HG03135 (cell line): ENCODE data around the gene NFATC1.

Experiments
- ATAC-seq: cut with Tn5 transposase; IDR thresholded peaks from one replicate; pipeline ENCODE4 v1.9.1; 2021; ENCODE audit warnings: mild to moderate bottlenecking, moderate library complexity; ENCODE audit not compliant: unreplicated experiment

The NFATC1 gene

GRCh38 chr18:79438898-79439627, 43.3 kb downstream of the NFATC1 start:
- no peak for ATAC-seq

GRCh38 chr18:79439628-79440023, 43.9 kb downstream of the NFATC1 start:
- ATAC-seq, result no peak

GRCh38 chr18:79440316-79441110, 44.8 kb downstream of the NFATC1 start:
- ATAC-seq, result no peak

- ATAC-seq, result no peak
Measured at GRCh38 chr18:79441420-79441819, 45.7 kb downstream of the NFATC1 start.

DNA sequence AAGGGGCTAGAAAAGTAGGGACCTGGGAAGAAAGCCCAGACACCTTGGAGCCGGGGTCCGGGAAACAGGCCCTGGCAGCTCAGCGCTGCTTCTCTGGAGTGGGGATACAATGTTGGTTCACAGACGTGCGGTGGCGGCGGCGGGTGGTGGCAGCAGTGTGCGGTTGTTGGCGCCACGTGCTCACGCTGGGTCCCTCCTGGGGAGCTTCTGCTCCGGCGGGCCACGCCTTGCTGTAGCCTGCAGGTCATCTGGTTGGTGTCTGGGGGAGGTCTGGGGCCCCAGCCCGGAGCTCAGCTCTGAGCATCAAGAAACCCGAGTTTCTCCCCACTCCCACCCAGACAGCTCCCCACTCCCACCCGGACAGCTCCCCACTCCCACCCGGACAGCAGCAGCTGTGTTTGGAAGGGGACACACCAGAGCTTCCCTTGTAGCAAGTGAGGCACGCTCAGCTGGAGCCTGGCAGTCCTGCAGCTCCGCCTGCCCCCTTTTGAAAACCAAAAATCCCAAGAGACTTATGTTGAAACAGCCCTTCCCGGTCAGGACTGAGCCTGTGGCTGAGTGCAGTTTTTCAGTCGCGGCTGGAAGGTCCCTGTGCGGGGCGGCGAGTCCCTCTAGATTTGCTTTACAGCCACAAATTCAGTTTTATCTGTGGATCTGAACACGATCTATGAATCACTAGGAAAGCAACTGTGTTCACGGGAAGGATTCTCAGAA, 46.9 kb downstream of the NFATC1 start:
- ATAC-seq, result no peak

GRCh38 chr18:79445221-79445620, 49.5 kb downstream of the NFATC1 start:
- ATAC-seq, result no peak

DNA sequence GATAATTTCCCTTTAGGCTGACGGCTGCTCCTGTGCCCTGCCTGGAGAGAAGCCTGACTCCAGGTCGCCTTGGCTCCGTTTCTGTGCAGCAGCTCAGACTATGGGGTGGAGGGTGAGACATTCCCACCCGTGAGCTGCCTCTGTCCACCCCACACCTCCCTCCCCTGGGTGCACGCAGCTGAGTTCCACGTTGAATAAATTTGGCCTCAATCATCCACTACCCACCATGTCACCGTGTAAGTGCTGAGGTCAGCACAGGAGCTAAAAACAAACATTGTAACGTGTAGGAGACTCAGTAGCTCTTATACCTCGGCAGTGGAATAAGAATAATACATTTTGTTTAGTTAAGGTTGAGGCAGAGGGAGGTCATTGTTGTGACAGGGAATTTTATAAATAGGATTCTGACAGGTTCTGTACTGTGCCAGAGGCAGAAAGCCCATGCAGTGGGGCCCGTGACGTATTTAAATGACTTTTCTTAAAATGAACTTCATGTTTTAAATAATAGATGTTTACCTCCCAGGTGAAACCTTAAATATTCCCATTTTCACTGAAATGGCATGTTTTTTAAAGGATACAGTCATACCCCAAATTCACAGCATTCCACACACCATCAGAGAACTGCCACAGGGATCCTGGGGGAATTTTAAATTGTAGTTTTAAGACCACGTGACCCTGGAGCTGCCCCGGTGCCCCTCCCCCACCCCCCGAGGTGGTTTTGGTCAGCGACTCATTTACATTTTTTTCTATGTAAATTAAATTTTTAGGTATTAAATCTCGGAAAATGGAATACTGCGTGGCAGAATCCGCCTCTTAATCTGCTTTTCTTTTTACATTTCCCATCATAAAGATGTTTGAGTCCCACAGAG, 50.2 kb downstream of the NFATC1 start:
- no peak for ATAC-seq

GRCh38 chr18:79446931-79447330, 51.2 kb downstream of the NFATC1 start:
- ATAC-seq, result no peak

DNA sequence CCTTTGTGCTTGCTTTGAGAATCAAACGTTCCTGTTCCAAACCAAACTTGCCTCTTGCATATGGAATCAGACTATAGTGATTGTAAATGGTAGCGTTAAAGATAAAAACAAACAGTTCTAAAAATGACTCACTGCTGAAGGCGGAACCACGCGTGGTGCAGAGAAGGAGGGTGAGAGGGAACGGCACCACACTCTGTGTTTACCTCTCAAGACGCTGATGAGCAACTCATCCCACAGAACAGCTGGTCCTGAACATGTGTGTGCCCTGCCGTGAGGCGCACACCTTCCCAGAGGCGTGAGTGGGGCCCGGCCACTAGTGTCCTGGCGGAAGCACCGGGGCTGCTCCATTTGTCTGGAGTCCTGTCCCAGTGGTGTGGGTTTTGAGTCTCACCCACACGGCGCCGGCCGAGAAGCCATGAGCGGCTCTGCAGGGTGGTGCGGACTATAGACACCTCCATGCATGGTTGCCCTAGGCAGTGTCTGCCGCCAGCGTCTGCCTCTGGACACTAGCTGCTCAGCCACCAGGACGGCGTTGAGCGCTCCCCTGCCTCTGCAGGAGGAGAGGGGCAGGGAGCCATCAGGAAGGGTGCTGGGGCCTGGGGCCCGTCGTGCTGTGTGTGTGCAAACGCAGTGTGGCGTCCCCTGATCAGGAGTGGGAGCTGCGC, 52.1 kb downstream of the NFATC1 start:
- ATAC-seq, result no peak

GRCh38 chr18:79448621-79449020, 52.9 kb downstream of the NFATC1 start:
- ATAC-seq, result no peak

DNA sequence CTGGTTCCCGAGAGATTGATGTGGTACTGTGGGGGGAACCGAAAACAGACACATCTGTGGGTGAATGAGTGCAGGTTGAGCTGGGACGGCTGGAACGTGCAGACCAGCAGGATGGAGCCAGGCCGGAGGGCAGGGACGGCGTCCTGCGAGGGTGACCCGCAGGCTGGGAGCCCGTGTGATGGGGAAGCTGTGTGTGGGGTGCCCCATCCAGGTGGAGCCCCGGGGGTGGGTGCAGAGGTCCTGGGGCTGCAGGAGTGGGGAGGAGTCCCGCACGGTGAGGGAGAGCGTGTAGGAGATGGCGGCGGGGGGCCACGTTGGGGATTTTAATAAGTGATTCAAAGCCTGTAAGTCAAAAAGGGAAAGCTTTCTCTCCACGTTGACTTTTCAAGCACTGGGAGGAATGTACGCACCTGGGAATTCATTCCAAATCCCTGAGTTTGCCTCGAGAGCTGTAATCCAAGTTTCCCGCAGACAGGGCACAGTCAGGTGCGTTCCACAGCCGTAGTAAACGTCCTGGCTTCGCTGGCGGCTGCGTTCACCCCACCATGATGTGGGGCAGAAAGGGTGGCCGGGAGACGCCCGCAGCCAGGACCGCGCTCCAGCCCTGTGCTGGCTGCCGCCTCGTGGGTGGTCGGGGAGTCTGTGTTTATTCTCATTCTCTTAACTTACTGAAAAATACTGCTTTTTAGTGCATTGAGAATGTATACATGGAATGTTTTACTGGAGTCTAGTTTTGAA, 54.0 kb downstream of the NFATC1 start:
- ATAC-seq, result no peak

DNA sequence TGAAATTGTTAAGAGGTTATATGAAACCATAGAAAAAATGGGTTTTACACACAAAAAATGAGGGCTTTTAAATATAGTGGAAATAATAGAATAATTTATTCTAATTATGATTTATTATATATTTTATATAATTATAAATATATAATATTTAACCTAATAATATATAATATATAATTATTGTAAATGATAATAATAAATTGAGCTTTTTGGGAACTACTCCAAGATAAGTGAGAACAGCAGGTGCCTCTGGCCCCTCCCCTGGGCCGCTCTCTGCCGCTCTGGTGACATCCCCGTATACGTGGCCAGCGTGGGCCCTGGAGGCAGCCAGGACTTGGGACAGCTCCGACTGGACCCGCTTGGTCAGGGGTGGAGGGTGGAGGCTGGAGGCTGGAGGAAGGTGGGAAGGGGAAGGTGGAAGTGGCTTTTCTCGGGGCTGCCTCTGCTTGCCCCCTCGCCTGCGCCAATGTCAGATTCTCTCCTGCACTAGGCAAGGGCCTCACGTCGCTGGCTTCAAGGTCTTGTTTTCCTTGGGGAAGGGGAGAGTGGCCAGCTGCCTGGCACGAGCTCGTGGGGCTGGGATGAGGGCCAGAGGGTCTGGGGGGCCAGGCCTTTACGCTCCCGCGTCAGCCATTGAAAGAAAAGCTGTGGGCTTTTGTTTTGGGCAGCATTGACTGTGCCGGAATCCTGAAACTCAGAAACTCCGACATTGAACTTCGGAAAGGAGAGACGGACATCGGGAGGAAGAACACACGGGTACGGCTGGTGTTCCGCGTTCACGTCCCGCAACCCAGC, 54.8 kb downstream of the NFATC1 start:
- ATAC-seq, result no peak

- ATAC-seq, result no peak
Measured at GRCh38 chr18:79451237-79452125, 55.8 kb downstream of the NFATC1 start.

DNA sequence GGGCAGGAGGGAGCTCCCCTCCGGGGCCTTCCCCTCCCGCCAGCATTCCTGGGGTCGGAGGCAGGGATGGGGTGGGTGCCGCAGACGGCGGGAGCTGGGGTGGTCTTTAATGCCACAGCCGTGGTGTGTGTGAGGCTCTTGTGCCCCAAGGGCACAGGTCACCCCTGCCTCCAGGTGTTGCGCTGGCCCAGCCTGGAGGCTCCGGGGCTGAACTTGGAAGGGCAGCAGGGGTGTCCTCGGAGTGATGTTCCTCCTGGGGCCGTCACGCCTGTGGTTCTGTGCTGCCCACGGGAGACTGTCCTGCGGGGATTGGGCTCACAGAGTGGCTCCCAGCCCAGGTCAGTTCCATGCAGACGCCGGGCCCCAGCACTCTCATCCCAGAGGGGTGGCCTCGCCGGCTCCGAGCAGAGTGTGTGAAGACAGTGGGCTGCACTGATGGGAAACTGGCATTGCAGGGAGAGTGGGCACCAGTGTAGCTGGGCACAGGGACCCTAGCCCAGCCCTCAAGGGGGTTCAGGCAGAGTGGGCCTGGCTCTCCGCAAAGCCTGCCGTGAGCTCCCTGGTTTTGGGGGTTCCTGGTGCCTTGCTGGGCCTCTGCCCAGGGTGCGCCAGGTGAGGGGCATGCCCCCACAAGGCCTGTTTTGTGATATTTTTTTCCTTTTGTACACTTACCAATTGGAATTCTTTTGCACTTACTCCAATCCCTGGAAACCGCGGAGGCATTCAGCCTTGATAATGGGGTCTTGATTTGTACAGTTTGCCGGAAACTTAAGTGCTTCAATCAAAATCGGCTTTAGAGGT, 56.7 kb downstream of the NFATC1 start:
- no peak for ATAC-seq

DNA sequence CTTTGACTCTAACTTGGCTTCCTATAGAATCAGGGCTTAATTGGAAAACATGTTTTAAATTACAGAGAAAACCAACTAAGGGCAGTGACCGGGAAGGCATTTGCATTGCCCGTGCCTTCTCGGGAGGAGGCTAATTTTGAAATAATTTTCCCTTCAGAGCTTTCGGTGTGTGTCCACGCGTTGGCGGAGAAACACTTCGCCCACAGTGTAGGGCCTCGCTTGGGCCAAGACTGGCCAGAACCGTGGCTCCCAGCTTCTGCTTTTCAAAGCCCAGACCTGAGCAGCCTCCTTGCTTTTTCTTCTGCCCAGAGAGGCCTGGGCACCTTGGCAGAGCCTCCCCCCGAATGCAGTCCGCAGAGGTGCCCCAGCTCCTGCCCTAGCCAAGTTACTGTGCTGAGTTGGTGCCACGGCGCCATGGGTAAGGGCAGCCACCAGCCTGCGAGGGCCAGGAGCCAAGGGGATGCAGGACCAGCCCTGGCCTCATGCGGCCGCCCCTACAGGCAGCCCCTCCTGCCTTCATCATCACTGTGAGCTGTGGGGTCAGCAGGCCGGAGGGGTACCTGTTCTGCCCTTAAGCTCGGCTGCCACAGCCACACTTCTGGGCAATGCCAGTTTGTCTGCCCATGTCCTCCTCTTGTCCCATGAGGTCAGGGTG, 57.4 kb downstream of the NFATC1 start:
- no peak for ATAC-seq
